K562 (cell line): ENCODE data around the gene SPDL1. TPM values are rescaled to one million over a fixed set of nuclear protein-coding genes. Genes with fewer than 3 reads are reported as not detected.
A peak's percentile ranks its signal among the peaks of the same experiment; 100 is the strongest.

ENCODE experiments used
- ATAC-seq: fragments of 200-7000 bp; cut with Tn5 transposase; 3 replicates; pipeline ENCODE4 v1.9.1; 2020; ENCODE audit warnings: moderate library complexity
- BruUV-seq: library from RNA; stranded (reverse); fragments of 400-500 nt; replicated peaks from 2 replicates; lab custom pipeline; 2021; lab: Mats Ljungman, UMichigan
- CTCF ChIA-PET: fragments of 300-600 bp; formaldehyde crosslinking; extraction: SDS; loops from one replicate; lab custom pipeline; 2021; ENCODE audit warnings: low intra/inter-chr PET ratio; lab: Yijun Ruan, JAX
- POLR2A ChIA-PET: fragments of 300-600, 350-650 bp; sonication (Branson Sonifier 250); formaldehyde crosslinking; extraction: SDS; loops from one replicate; lab custom pipeline; 2021; ENCODE audit warnings: antibody characterized with exemption, inconsistent platforms; lab: Yijun Ruan, JAX
- DNase-seq, 4 experiments: peaks; one replicate each; pipeline versions ENCODE4 v3.0.0 to v3.0.0-alpha.2; 2011 to 2018; ENCODE audit warnings: low spot score in 3 of 4, mixed read lengths in 3 of 4; ENCODE audit errors: extremely low read depth in 1 of 4
- FAIRE-seq: peaks from 2 replicates; lab custom pipeline; 2011; peaks lifted over from hg19 to GRCh38; lab: Jason Lieb, UNC
- H2AFZ ChIP-seq: 2 replicates; pipeline ENCODE4 v1.6.0; 2011; ENCODE audit warnings: low read depth, low read length, control low read depth, inconsistent platforms
- H3K27ac ChIP-seq: fragments of 200-600 bp; 3 replicates; pipeline ENCODE4 v1.8.0; 2011; ENCODE audit warnings: low read depth, mild to moderate bottlenecking, control low read depth, inconsistent platforms, low read length, moderate library complexity, mixed read lengths; ENCODE audit errors: extremely low read depth
- H3K27me3 ChIP-seq, 2 experiments: fragments of 300-600 bp in 1 of 2; 2 replicates in 1 of 2; 3 replicates in 1 of 2; pipeline versions ENCODE4 v1.6.0 to v1.8.0; 2011; ENCODE audit warnings: inconsistent platforms in 2 of 2, low read length in 2 of 2, mild to moderate bottlenecking in 1 of 2, mixed read lengths in 1 of 2, moderate library complexity in 1 of 2; ENCODE audit not compliant: control insufficient read depth in 2 of 2, insufficient read depth in 2 of 2
- H3K36me3 ChIP-seq: fragments of 300-600 bp; 3 replicates; pipeline ENCODE4 v1.8.0; 2011; ENCODE audit warnings: mild to moderate bottlenecking, low read length, inconsistent platforms; ENCODE audit not compliant: control insufficient read depth, insufficient read depth
- H3K4me1 ChIP-seq, 2 experiments: fragments of 200-600 bp in 1 of 2; replicated peaks in 1 of 2; 2 replicates in 1 of 2; 3 replicates in 1 of 2; pipeline versions ENCODE4 v1.5.1 to v1.8.0; 2011; ENCODE audit warnings: inconsistent platforms in 2 of 2, low read length in 2 of 2, mild to moderate bottlenecking in 1 of 2, mixed read lengths in 1 of 2, moderate library complexity in 1 of 2; ENCODE audit not compliant: control insufficient read depth in 2 of 2, insufficient read depth in 2 of 2
- H3K4me2 ChIP-seq: 2 replicates; pipeline ENCODE4 v1.6.1; 2011; ENCODE audit warnings: low read length, control low read depth, inconsistent platforms, mixed read lengths; ENCODE audit not compliant: insufficient read depth
- H3K4me3 ChIP-seq: fragments of 200-600 bp; sonication (generic), shearing (Covaris generic); 2 replicates; pipeline ENCODE4 v1.5.1; 2016; ENCODE audit warnings: control low read depth, inconsistent platforms
- H3K79me2 ChIP-seq: fragments of 200-600 bp; 3 replicates; pipeline ENCODE4 v1.8.0; 2011; ENCODE audit warnings: low read length, inconsistent platforms; ENCODE audit not compliant: control insufficient read depth, insufficient read depth
- H3K9ac ChIP-seq, 2 experiments: 2 replicates each; pipeline versions ENCODE4 v1.6.0 to v1.6.1; 2011; ENCODE audit warnings: low read depth in 2 of 2, low read length in 2 of 2, control low read depth in 1 of 2, inconsistent platforms in 1 of 2, mild to moderate bottlenecking in 1 of 2, mixed read lengths in 1 of 2; ENCODE audit not compliant: insufficient read depth in 1 of 2
- H3K9me1 ChIP-seq: one replicate; pipeline ENCODE4 v1.6.0; 2011; ENCODE audit warnings: inconsistent platforms, mild to moderate bottlenecking, low read length, moderate library complexity; ENCODE audit not compliant: control insufficient read depth, insufficient read depth
- H3K9me3 ChIP-seq: replicated peaks from 2 replicates; pipeline ENCODE4 v1.5.1; 2011; ENCODE audit warnings: low read depth, low read length, inconsistent platforms; ENCODE audit not compliant: control insufficient read depth, insufficient read depth
- H4K20me1 ChIP-seq: replicated peaks from 2 replicates; pipeline ENCODE4 v1.6.1; 2011; ENCODE audit warnings: low read length, inconsistent platforms, mixed read lengths; ENCODE audit not compliant: control insufficient read depth, insufficient read depth
- BCOR ChIP-seq: fragments of 450-650 bp; IDR thresholded peaks from 2 replicates; pipeline ENCODE4 v1.6.1; 2016
- CBX1 ChIP-seq: sonication (generic); IDR thresholded peaks from 2 replicates; pipeline ENCODE4 v1.6.1; 2016; ENCODE audit warnings: antibody characterized with exemption, low read depth, mild to moderate bottlenecking
- CHD4 ChIP-seq: fragments of 200-600 bp; sonication (generic); IDR thresholded peaks from 3 replicates; pipeline ENCODE4 v1.6.1; 2012; ENCODE audit warnings: low read depth, mild to moderate bottlenecking, mixed read lengths, low read length, inconsistent platforms; ENCODE audit not compliant: insufficient read depth, insufficient replicate concordance, poor library complexity, severe bottlenecking
- HMG20B ChIP-seq: fragments of 250-450 bp; sonication (Bioruptor Pico); IDR thresholded peaks from 2 replicates; pipeline ENCODE4 v1.5.0; 2021; ENCODE audit warnings: mild to moderate bottlenecking
- KDM2B ChIP-seq: fragments of 250-450 bp; sonication (Bioruptor Pico); IDR thresholded peaks from 2 replicates; pipeline ENCODE4 v1.8.0; 2021; ENCODE audit warnings: mild to moderate bottlenecking, moderate library complexity
- LCOR ChIP-seq: sonication (generic); formaldehyde crosslinking; IDR thresholded peaks from 2 replicates; pipeline ENCODE4 v1.8.0; 2022; ENCODE audit warnings: mild to moderate bottlenecking, missing genetic modification reagents
- RB1 ChIP-seq: fragments of 450-650 bp; IDR thresholded peaks from 2 replicates; pipeline ENCODE4 v1.6.1; 2017; ENCODE audit warnings: low read depth, mild to moderate bottlenecking
- RBM25 ChIP-seq: fragments of 200-400 bp; formaldehyde crosslinking; IDR thresholded peaks from 2 replicates; pipeline ENCODE4 v1.6.1; 2018; ENCODE audit warnings: low read length, low read depth, moderate library complexity; ENCODE audit not compliant: severe bottlenecking
- SMARCA5 ChIP-seq: fragments of 450-650 bp; IDR thresholded peaks from 2 replicates; pipeline ENCODE4 v1.6.1; 2016
- TOE1 ChIP-seq, 2 experiments: fragments of 450-650 bp in 1 of 2; sonication (generic) in 1 of 2; formaldehyde crosslinking in 1 of 2; IDR thresholded peaks; 2 replicates each; pipeline versions ENCODE4 v1.7.1 to v1.8.0; 2016 to 2022; ENCODE audit warnings: borderline replicate concordance in 2 of 2, mild to moderate bottlenecking in 2 of 2, antibody characterized with exemption in 1 of 2, inconsistent platforms in 1 of 2, low read depth in 1 of 2, missing genetic modification reagents in 1 of 2, moderate library complexity in 1 of 2
- ZBTB33 ChIP-seq: sonication (generic); formaldehyde crosslinking; IDR thresholded peaks from 2 replicates; pipeline ENCODE4 v1.8.1; 2023; ENCODE audit warnings: mild to moderate bottlenecking, missing genetic modification reagents
- ZNF24 ChIP-seq: fragments of 450-650 bp; IDR thresholded peaks from 2 replicates; pipeline ENCODE4 v1.6.1; 2016
- ZNF609 ChIP-seq: sonication (generic); formaldehyde crosslinking; IDR thresholded peaks from 2 replicates; pipeline ENCODE4 v1.8.1; 2023; ENCODE audit warnings: missing genetic modification reagents, mild to moderate bottlenecking, borderline replicate concordance
- WGBS: fragments of 100-300 bp; shearing (Covaris generic); methylation state at CpG from one replicate; pipeline ENCODE4 v1.1.6; 2016; ENCODE audit warnings: low coverage, mixed read lengths; ENCODE audit not compliant: insufficient coverage; ENCODE audit errors: missing lambda C conversion rate; 5-methylcytosine and 5-hydroxymethylcytosine counted together
- in situ Hi-C: fragments of 300-500 bp; cut with MboI; formaldehyde crosslinking; loops from 4 replicates; pipeline ENCODE4 v1.15.0; 2018; ENCODE audit warnings: inconsistent platforms, mixed read lengths
- intact Hi-C: fragments of 100-400 bp; cut with micrococcal nuclease; formaldehyde crosslinking; loops from 2 replicates; pipeline ENCODE4 v1.14.2; 2022
- polyA plus RNA-seq, 8 experiments: library from polyadenylated mRNA; depleted of rRNA in 4 of 8; stranded (reverse) in 5 of 8; unstranded in 3 of 8; fragments of >200 nt; fragmentation: Nextera tagmentation in 2 of 8; fragmentation: Illumina TruSeq in 1 of 8; extraction: Ambion mirVana in 2 of 8; extraction: Trizol in 1 of 8; gene quantifications; 2 replicates each; pipeline versions ENCODE4 v1.2.1 to v1.2.3, GENCODE V29; 2011 to 2014; ENCODE audit warnings: inconsistent platforms in 1 of 8, missing spikeins in 1 of 8
- total RNA-seq, 7 experiments: library from RNA; depleted of rRNA in 6 of 7; stranded (reverse); fragments of >200 nt in 6 of 7; fragmentation: Illumina TruSeq in 2 of 7; extraction: Trizol in 2 of 7; gene quantifications; 2 replicates each; pipeline versions ENCODE4 v1.2.1 to v1.2.3, GENCODE V29; 2011 to 2021; ENCODE audit warnings: low replicate concordance in 1 of 7

The SPDL1 gene
- total and polyA plus RNA-seq, 9 of the 15 experiments (the other 6 are each of a cell fraction or from before 2014, with no cell fraction given) = 32.4 to 59.6 (median 49.0) TPM

GRCh38 chr5:169636477-169637084 is 53.0 kb downstream of the SPDL1 start:
- CTCF ChIA-PET = no interaction called here
- in situ Hi-C loops = no loop called here

More at GRCh38 chr5:169636477-169637084, 53.0 kb downstream of the SPDL1 start:
- H3K4me3 ChIP-seq = peak overlapping the region; percentile 48
- DNase-seq (no peak), ATAC-seq (no peak; the same call in 2 of the 3 replicates), FAIRE-seq (peak; percentile 69)
- peaks cover 0 to 16% of the 10 kb centered on the region in 2 experiments; a peak in 3 of 5 replicates for H3K4me1 ChIP-seq
- H3K9me1 ChIP-seq = no peaks in the 10 kb centered on the region
- intact Hi-C loops = no loop called here
- peak overlapping the region; percentile 36 to 85; a peak in 3 of 4 replicates for H3K9ac ChIP-seq
- BruUV-seq = no TSS peak
- POLR2A ChIA-PET = no interaction called here
- H3K79me2 ChIP-seq = no peaks in the 10 kb centered on the region; the same call in 2 of the 3 replicates
- WGBS = 56% methylated on average over 16 of the region's 23 CpGs
- H2AFZ ChIP-seq = peak overlapping the region; percentile 80
- no peaks in the 10 kb centered on the region for H3K27me3 ChIP-seq
- H3K4me2 ChIP-seq = peak overlapping the region; percentile 80
- TF ChIP-seq BCOR = peak; percentile 64; the same call in 1 of the 2 replicates
- TF ChIP-seq CBX1 = peak; percentile 14; the same call in 1 of the 2 replicates
- 0 out of 2 replicates have a peak, but pooled peaks have one; percentile 19 for TF ChIP-seq ZNF24
- TF ChIP-seq KDM2B (CRISPR knock-in tag) = no peak
- peak; percentile 24; the same call in 1 of the 2 replicates for TF ChIP-seq ZNF609 (CRISPR knock-in tag)
- TF ChIP-seq ZBTB33 (CRISPR knock-in tag) = peak; percentile 56; the same call in 1 of the 2 replicates
- TF ChIP-seq SMARCA5 = peak; percentile 20; the same call in 1 of the 2 replicates
- TF ChIP-seq RB1 = no peak
- TF ChIP-seq HMG20B (CRISPR knock-in tag) = no peak
- 0 out of 2 replicates have a peak, but pooled peaks have one; percentile 20 for TF ChIP-seq TOE1 (IDR thresholded peaks at IDR 0.05; ENCODE audit: borderline replicate concordance)
- no peak for TF ChIP-seq TOE1 (CRISPR knock-in tag; IDR thresholded peaks at IDR 0.05; ENCODE audit: borderline replicate concordance, low read depth)
- TF ChIP-seq CHD4 = peak; percentile 95
- TF ChIP-seq LCOR (CRISPR knock-in tag) = peak; percentile 28; the same call in 1 of the 2 replicates
- TF ChIP-seq RBM25 = peak; percentile 64
- H4K20me1 ChIP-seq = no peaks in the 10 kb centered on the region
- H3K27ac ChIP-seq = peak overlapping the region; percentile 45; the same call in 2 of the 3 replicates
- no peaks in the 10 kb centered on the region; the same call in 2 of the 3 replicates for H3K36me3 ChIP-seq
- peaks cover 6% of the 10 kb centered on the region; the same call in 1 of the 2 replicates for H3K9me3 ChIP-seq
